Sigmoid colon (tissue), 7 donors: Measurements from ENCODE around the gene CCDC18. TPM values are rescaled to one million over a fixed set of nuclear protein-coding genes. Genes with fewer than 3 reads are reported as not detected.
"Not testable (repeated sequence)": the region's sequence is repeated elsewhere in the genome, so short reads cannot be mapped to it uniquely, and the experiment has no call there.

ENCODE experiments used
- DNase-seq: peaks from one replicate; pipeline ENCODE4 v3.0.0-alpha.2; 2019
- H3K27ac ChIP-seq, 4 donors: fragments of 200-600 bp; sonication (generic); one replicate each; pipeline ENCODE4 v1.5.1; 2016 to 2019; ENCODE audit warnings: mild to moderate bottlenecking in 1 of 4
- H3K27me3 ChIP-seq, 3 donors: fragments of 200-600 bp; sonication (generic); one replicate each; pipeline ENCODE4 v1.5.1; 2019; ENCODE audit warnings: mild to moderate bottlenecking in 1 of 3
- H3K36me3 ChIP-seq, 4 donors: fragments of 200-600 bp; sonication (generic); one replicate each; pipeline ENCODE4 v1.5.1; 2016 to 2019
- H3K4me1 ChIP-seq, 4 donors: fragments of 200-600 bp; sonication (generic); one replicate each; pipeline ENCODE4 v1.5.1; 2017 to 2019
- H3K4me3 ChIP-seq, 4 donors: fragments of 200-600 bp; sonication (generic); one replicate each; pipeline ENCODE4 v1.5.1; 2017 to 2019; ENCODE audit warnings: mild to moderate bottlenecking in 2 of 4, moderate library complexity in 1 of 4
- H3K9me3 ChIP-seq, 4 donors: fragments of 200-600 bp in 3 of 4; sonication (generic) in 3 of 4; one replicate each; pipeline versions ENCODE4 v1.5.1 to v1.6.1; 2013 to 2019
- EP300 ChIP-seq, 4 donors: sonication (generic); formaldehyde crosslinking; IDR thresholded peaks; one replicate each; pipeline ENCODE4 v1.6.1; 2017; ENCODE audit warnings: antibody characterized with exemption in 4 of 4
- POLR2A ChIP-seq, 2 donors: fragments of 450-650 bp; IDR thresholded peaks; one replicate each; pipeline ENCODE4 v1.6.1; 2016; ENCODE audit warnings: antibody characterized with exemption in 2 of 2, mild to moderate bottlenecking in 2 of 2, moderate library complexity in 2 of 2
- POLR2AphosphoS5 ChIP-seq, 4 donors: sonication (generic); formaldehyde crosslinking; IDR thresholded peaks; one replicate each; pipeline ENCODE4 v1.6.1; 2017; ENCODE audit warnings: antibody characterized with exemption in 4 of 4
- WGBS, 2 donors: extraction: QIAGEN DNeasy Blood & Tissue Kit; methylation state at CpG; one replicate each; pipeline ENCODE4 v1.1.7; 2013; 5-methylcytosine and 5-hydroxymethylcytosine counted together
- intact Hi-C: fragments of 100-400 bp; cut with DNase I; formaldehyde crosslinking; loops from one replicate; pipeline ENCODE4 v1.15.1; 2023
- polyA plus RNA-seq, 3 donors: library from polyadenylated mRNA; stranded (reverse); fragments of 200-250 nt; gene quantifications; one replicate each; pipeline ENCODE4 v1.2.3, GENCODE V29; 2013
- total RNA-seq, 4 donors: library from RNA; depleted of rRNA; stranded (reverse); fragments of >200 nt; gene quantifications; one replicate each; pipeline ENCODE4 v1.1.0, GENCODE V29; 2016
- TF ChIP-seq, protein P1 (sequence below), 4 experiments: fragments of 450-650 bp in 3 of 4; fragments of 200-600 bp in 1 of 4; IDR thresholded peaks; one replicate each; pipeline ENCODE4 v1.5.1; 2016 to 2019; ENCODE audit warnings: antibody characterized with exemption in 4 of 4, mild to moderate bottlenecking in 3 of 4, moderate library complexity in 2 of 4
- donor health status: healthy with polysubstance abuse.
- donor health status: Bipolar disorder and iron deficiency.
- donor health status: healthy.

Gene CCDC18
- total and polyA plus RNA-seq, 7 donors = 0.60 to 6.9 (median 2.5) TPM

DNA sequence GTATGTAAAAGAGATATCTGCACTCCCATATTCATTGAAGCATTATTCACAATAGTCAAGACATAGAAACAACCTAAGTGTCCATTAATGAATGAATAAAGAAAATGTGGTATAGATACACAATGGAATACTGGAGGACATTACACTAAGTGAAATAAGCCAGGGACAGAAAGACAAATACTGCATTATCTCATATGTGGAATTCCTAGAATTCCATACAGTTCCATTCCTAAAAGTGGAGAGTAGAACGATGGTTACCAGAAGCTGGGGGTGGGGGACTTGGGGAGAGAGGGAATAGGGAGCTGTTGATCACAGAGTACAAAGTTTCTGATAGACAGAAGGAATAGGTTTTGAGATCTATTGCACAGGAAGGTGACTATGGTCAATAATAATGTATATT is 7.7 kb upstream of the CCDC18 start:
- 70 to 77% methylated on average over 1 of the region's 1 CpG for WGBS, 2 donors
- H3K4me1 ChIP-seq = peaks cover 0 to 42% (median 24%) of the 10 kb centered on the region in 4 donors
- H3K27me3 ChIP-seq = no peaks in the 10 kb centered on the region
- no peaks in the 10 kb centered on the region for H3K9me3 ChIP-seq
- TF ChIP-seq POLR2AphosphoS5 (IDR thresholded peaks at IDR 0.05) = no peak
- TF ChIP-seq, protein P1, sequence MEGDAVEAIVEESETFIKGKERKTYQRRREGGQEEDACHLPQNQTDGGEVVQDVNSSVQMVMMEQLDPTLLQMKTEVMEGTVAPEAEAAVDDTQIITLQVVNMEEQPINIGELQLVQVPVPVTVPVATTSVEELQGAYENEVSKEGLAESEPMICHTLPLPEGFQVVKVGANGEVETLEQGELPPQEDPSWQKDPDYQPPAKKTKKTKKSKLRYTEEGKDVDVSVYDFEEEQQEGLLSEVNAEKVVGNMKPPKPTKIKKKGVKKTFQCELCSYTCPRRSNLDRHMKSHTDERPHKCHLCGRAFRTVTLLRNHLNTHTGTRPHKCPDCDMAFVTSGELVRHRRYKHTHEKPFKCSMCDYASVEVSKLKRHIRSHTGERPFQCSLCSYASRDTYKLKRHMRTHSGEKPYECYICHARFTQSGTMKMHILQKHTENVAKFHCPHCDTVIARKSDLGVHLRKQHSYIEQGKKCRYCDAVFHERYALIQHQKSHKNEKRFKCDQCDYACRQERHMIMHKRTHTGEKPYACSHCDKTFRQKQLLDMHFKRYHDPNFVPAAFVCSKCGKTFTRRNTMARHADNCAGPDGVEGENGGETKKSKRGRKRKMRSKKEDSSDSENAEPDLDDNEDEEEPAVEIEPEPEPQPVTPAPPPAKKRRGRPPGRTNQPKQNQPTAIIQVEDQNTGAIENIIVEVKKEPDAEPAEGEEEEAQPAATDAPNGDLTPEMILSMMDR (IDR thresholded peaks at IDR 0.05) = no peak
- no peak for TF ChIP-seq EP300 (IDR thresholded peaks at IDR 0.05)
- DNase-seq = no peak
- peaks cover 0 to 8% (median 0%) of the 10 kb centered on the region in 4 donors for H3K36me3 ChIP-seq
- intact Hi-C loops = loop anchor here (10.0 kb wide), 1 partner anchor 388 kb away; the partner anchor contains the start of gene EVI5
- no peak overlapping the region for H3K27ac ChIP-seq
- H3K4me3 ChIP-seq = no peak overlapping the region

DNA sequence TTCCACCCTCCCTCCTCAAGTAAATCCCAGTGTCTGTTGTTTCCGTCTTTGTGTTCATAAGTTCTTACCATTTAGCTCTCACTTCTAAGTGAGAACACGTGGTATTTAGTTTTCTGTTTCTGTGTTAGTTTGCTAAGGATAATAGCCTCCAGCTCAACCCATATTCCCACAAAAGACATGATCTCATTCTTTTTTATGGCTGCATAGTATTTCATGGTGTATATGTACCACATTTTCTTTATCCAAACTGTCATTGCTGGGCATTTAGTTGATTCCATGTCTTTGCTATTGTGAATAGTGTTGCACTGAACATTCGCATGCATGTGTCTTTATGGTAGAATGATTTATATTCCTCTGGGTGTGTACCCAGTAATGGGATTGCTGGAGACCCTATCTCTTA is 5.9 kb upstream of the CCDC18 start:
- not testable (repeated sequence) for H3K4me3 ChIP-seq, H3K36me3 ChIP-seq, DNase-seq, H3K9me3 ChIP-seq, H3K27me3 ChIP-seq, H3K27ac ChIP-seq
- H3K4me1 ChIP-seq = peaks cover 0 to 55% (median 35%) of the 10 kb centered on the region in 4 donors
- intact Hi-C loops = loop anchor here (10.0 kb wide), 1 partner anchor 390 kb away; the partner anchor contains the start of gene EVI5
- 97 to 98% methylated on average over 3 of the region's 3 CpGs for WGBS, 2 donors

GRCh38 chr1:93177991-93178390 is 2.5 kb upstream of the CCDC18 start:
- peaks cover 0 to 35% (median 30%) of the 10 kb centered on the region in 4 donors for H3K4me1 ChIP-seq
- no peak for TF ChIP-seq EP300 (IDR thresholded peaks at IDR 0.05)
- no peak for TF ChIP-seq POLR2AphosphoS5 (IDR thresholded peaks at IDR 0.05)
- TF ChIP-seq POLR2A (IDR thresholded peaks at IDR 0.05) = no peak
- TF ChIP-seq, protein P1 (IDR thresholded peaks at IDR 0.05) = no peak
- intact Hi-C loops = loop anchor here (10.0 kb wide), 1 partner anchor 393 kb away; the partner anchor contains the start of gene EVI5
- peak overlapping the region; percentile 60 to 95 (median 82) for H3K4me3 ChIP-seq
- 23 to 51% methylated on average over 4 of the region's 4 CpGs for WGBS, 2 donors
- no peaks in the 10 kb centered on the region for H3K27me3 ChIP-seq
- peaks cover 0 to 8% (median 0%) of the 10 kb centered on the region in 4 donors for H3K36me3 ChIP-seq
- peak overlapping the region in 2 of 4 donors; percentile 98 to 99 for H3K27ac ChIP-seq
- DNase-seq = no peak
- no peaks in the 10 kb centered on the region for H3K9me3 ChIP-seq

DNA sequence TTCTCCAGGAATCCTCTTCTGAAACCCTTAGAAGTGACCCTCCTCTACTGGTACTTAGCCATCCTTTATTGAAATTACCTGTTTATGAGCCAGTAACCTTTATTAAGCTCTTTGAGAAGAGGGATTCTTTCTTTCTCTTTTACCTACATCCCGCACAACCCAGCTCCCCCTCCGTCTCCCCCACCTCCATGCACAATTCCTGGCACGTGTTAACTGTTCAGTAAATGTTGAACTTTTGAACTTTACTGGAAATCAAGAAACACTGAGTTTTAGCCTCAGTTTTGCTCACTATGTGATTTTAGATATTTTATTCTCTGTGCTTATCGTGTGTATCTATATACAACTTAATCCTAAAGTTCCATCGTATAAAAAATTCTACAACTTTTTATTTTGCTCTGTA is 2.1 kb upstream of the CCDC18 start:
- intact Hi-C loops = loop anchor here (10.0 kb wide), 1 partner anchor 394 kb away; the partner anchor contains the start of gene EVI5
- peak overlapping the region; percentile 60 to 95 (median 82) for H3K4me3 ChIP-seq
- H3K9me3 ChIP-seq = no peaks in the 10 kb centered on the region
- peaks cover 0 to 8% (median 0%) of the 10 kb centered on the region in 4 donors for H3K36me3 ChIP-seq
- no peaks in the 10 kb centered on the region for H3K27me3 ChIP-seq
- H3K27ac ChIP-seq = peak overlapping the region in 2 of 4 donors; percentile 98 to 99
- DNase-seq = no peak
- peaks cover 0 to 32% (median 26%) of the 10 kb centered on the region in 4 donors for H3K4me1 ChIP-seq
- WGBS, 2 donors = 11 to 39% methylated on average over 5 of the region's 5 CpGs
- no peak for TF ChIP-seq POLR2AphosphoS5 (IDR thresholded peaks at IDR 0.05)
- TF ChIP-seq, protein P1 (IDR thresholded peaks at IDR 0.05) = no peak
- TF ChIP-seq EP300 (IDR thresholded peaks at IDR 0.05) = no peak
- no peak for TF ChIP-seq POLR2A (IDR thresholded peaks at IDR 0.05)

DNA sequence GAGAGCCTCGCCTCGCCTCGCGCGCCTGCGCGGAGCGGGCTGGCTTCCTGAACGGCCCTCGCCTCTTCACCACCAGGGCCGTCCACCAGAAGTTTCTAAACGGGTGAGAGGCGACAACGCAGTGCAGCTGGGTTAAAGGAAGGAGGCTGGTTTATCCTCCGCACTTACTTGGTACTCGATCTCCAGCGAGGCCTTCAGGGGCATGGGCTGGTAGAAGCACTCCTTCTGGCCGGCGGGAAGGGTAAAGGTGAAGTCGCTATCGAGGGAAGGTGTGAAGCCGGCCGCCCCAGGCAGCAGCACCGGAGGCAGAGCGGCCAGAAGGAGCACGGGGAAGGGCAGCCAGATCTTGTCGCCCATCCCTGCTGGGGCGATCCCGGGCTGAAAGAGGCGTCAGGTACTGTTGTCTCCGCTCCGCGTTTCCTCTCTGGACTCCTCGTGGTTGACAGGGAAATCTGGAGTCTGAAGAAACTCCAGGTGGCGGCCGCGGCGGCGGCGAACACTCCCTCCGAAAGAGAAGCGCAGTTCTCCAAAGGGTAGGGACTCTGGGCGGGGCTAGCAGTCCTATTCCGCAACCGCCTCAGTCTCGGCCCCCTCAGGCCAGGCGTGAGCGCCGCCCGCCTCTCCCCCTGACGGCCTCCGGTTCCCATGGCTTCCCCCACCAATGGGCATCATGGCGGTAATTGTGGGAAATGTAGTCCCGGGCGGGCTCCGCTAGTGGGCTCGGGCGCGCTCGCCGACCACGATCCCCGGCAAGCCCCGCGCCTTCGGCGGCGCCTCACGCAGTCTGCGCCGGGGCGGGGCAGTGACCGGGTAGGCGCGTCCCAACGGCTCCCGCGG is 420 bp upstream of the CCDC18 start, which contains the start of gene TMED5:
Gene TMED5, minus strand, starts transcription at position 528 of the 837 bp plus-strand sequence. Its CDS starts 171 bp downstream, at position 357.
- peak within 1 kb of the TSS; percentile 60 to 95 (median 82) for H3K4me3 ChIP-seq
- H3K4me1 ChIP-seq = peaks cover 0 to 32% (median 23%) of the 10 kb centered on the region in 4 donors
- 0% methylated on average over 78 of the region's 78 CpGs for WGBS, 2 donors
- no peaks in the 10 kb centered on the region for H3K27me3 ChIP-seq
- DNase-seq = peak; percentile 99
- TF ChIP-seq, protein P1 (IDR thresholded peaks at IDR 0.05) = peak in 3 of 4 experiments; percentile 22 to 52 (median 35)
- no peak for TF ChIP-seq EP300 (IDR thresholded peaks at IDR 0.05)
- TF ChIP-seq POLR2AphosphoS5 (IDR thresholded peaks at IDR 0.05) = peak; percentile 95 to 98 (median 97)
- TF ChIP-seq POLR2A (IDR thresholded peaks at IDR 0.05) = peak; percentile 93 to 94
- no peaks in the 10 kb centered on the region for H3K9me3 ChIP-seq
- H3K36me3 ChIP-seq = no peaks in the 10 kb centered on the region
- peak within 1 kb of the TSS; percentile 96 to 99 (median 98) for H3K27ac ChIP-seq
- intact Hi-C loops = loop anchor here (1.0 to 10.0 kb wide), 4 partner anchors 101 to 667 kb away; partner anchors contain the start of genes DR1, EVI5 and MTF2
